SIG-M5 treated with dmso at 0.1 percent for 504 hours (cell line): ENCODE measurements around the gene DEGS2.
"Not testable (repeated sequence)": the region's sequence is repeated elsewhere in the genome, so short reads cannot be mapped to it uniquely, and the experiment has no call there.

ENCODE experiments used
- DNase-seq: peaks from one replicate; lab custom pipeline; 2025; ENCODE audit not compliant: unreplicated experiment; lab: John Stamatoyannopoulos, UW

Gene DEGS2

DNA sequence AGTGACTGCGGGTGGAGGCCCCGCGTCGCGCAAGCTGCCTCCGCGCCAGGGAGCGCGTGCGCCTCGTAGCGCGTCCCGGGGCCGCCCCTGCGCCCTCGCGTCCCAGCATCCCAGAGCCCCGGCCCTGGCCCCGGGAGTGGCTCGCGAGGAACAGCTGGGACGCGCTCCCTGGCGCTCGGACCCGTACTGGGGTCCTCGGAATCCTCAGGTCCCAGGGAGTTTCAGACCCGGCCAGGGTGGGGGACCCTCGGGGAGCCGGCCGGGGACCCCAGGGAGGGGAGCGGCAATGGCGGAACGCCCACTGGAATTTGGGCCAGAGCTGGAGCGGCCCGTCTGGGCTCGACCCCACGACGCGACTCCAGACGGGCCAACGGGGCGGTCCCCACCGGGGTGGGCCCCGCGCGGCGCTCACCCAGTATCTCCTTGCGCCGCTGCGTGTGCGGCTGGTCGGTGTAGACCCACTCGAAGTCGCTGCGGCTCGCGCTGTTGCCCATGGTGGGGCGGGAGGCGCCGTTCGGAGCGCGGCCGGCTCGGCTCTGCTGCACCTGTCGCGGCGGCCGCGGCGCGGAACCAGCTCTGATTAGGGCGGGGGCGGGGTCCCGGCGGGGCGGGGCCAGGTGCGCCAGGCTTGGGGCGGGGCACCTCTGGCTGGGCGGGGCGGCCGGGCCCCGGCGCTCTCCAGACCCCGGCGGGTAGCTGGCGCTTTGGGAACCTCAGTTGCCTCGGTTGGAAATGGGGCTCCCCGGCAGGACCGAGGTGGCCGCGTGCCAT is at the start of gene DEGS2:
Gene DEGS2 (minus strand): TSS at position 552 of the 771 bp plus-strand sequence. CDS start 58 bp downstream, at position 494.
- no peak for DNase-seq

DNA sequence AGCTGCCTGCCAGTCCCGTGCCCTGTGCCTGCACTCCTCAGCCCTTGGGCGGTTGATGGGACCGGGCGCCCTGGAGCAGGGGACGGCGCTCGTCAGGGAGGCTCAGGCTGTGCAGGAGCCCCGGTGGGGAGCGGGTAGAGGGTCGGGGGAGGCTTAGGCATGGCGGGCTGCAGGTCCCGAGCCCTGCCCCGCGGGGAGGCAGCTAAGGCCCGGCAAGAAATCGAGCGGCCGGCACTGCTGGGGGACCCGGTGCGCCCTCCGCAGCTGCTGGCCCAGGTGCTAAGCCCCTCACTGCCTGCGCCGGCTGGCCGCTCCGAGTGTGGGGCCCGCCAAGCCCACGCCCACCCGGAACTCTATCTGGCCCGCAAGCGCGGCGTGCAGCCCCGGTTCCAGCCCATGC is 48.7 kb upstream of the DEGS2 start:
- not testable (repeated sequence) for DNase-seq

- DNase-seq, result not testable (repeated sequence)
Measured at GRCh38 chr14:100207588-100207987, 48.1 kb upstream of the DEGS2 start.

DNA sequence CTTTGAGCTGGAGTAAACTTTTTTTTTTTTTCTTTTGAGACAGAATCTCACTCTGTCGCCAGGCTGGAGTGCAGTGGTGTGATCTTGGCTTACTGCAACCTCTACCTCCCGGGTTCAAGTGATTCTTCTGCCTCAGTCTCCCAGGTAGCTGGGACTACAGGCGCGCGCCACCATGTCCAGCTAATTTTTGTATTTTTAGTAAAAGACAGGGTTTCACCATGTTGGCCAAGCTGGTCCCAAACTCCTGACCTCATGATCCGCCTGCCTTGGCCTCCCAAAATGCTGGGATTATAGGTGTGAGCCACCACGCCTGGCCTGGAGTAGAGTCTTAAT is 45.4 kb upstream of the DEGS2 start:
- not testable (repeated sequence) for DNase-seq

DNA sequence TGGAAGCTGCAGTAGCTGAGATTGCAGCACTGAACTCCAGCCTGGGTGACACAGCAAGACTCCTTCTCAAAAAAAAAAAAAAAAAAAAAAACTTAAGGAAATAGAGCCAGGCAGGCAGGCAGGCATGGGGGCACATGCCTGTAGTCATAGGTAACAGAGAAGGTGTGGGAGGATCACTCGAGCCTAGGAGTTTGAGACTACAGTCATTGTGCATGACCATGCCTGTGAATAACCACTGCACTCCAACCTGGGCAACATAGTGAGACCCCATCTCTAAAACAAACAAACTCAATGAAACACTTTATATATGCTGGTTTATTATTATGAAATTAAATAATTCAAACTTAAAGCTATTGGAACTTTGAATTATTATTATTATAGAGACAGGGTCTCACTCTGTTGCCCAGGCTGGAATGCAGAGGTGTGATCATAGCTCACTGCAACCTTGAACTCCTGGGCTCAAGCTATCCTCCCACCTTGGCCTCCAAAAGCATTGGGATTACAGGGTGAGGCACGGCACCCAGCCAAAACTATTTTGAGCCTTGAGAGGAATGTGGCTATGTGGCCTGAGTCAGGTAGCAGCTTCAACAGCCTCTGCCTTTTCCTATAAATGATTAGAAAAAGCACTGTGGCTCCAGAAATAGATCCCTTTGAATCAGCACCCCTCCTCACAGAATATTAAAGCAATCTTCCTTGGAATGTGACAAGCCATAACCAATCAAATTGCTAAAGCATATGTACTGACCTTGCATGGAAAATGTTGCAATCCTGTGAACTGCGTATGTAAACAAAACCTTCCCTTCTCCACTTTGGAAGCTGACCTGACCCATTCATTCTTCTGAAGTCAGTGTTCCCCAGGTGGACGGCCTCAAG is 44.8 kb upstream of the DEGS2 start:
- peak; percentile 47 for DNase-seq

DNA sequence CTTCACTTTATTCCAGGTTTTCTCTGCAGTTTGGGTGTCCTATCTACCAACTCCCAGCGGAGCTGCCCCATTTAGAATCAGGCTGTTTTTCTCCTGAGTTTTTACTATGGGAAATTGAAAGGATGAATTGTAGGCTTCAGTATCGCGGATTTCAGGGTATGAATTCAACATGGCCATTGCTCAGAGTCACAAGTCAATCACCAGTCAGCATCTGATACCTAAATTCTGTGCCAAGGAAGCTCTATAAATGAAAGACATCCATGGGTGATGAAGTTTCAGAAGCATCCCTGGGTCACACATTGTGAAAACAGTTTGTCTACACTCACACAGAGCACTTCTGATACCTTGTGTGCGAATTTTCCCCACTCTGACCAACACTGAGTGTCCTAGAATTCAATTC is 43.7 kb upstream of the DEGS2 start:
- no peak for DNase-seq

DNA sequence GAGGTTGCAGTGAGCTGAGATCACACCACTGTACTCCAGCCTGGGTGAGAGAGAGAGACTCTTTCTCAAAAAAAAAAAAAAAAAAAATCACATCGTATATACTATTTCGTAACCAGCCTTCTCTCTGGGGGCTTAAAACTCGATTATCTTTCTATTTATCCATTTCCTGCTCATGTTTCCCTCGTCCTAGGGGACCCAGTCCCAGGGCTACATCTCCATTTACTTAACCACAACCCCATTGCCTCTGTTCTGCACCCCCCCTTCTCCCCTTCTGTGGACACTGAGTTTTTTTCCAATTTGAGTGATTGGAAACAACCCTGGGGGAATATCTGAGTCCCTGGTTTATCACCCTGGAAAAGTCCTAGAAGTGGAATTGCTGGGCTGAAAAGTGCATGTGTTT is 43.3 kb upstream of the DEGS2 start:
- no peak for DNase-seq

DNA sequence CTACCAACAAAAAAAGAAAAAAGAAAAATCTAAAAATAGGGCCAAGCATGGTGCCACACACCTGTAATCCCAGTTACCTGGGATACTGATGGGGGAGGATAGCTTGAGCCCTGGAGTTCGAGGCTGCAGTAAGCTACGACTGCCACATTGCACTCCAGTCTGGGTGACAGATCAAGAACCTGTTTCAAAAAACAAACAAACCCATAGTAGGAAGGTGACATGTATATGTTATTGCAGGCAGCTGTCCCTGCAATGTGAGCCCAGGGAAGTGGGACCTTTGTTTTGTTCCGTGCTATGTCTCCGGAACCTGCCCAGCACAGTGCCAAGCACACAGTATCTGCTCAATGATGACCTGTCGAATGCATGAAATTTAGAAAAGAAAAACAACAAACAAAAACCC is 42.3 kb upstream of the DEGS2 start:
- DNase-seq, result no peak

DNA sequence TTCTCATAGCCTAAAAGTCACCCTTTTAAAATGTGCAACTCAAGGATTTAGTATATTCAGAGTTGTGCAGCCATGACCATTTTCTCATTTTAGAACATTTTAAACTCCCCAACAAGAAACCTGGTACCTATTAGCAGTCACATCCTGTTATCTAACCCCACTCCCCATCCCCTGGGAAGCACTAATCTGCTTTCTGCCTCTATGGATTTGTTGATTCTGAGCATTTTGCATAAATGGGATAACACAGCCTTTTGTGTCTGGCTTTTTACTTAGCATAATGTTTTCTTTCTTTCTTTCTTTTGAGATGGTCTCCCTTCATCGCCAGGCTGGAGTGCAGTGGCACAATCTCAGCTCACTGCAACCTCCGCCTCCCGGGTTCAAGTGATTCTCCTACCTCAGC is 40.9 kb upstream of the DEGS2 start:
- no peak for DNase-seq

DNA sequence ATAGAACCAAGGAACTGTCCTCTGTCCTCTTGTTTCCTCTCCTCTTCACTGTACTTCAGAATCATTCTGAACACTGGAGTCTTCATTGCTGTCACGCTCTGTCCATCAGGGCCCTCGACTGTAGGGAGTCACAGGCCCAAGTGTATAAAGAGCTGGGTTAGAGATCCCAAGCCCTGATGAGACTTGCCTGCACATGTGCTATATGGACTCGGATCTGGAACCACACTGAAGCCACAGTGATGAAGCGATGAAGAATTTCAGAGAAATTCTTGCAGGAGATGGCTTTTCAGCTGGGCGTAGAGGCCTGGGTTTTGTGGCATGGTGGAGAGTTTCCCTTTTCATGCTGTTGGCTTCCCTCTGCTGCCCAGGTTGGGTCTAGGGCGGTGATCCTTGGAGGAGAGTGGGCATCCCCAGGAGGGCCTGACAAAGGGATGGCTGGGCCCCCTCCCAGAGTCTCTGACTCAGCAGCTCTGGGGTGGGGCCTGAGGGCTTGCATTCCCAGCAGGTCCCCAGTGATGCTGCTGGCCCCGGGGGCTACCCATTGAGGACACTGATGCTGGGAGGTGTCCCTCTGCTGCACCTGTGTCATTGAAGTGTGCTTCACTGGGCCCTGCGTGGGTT is 39.9 kb upstream of the DEGS2 start:
- no peak for DNase-seq

DNA sequence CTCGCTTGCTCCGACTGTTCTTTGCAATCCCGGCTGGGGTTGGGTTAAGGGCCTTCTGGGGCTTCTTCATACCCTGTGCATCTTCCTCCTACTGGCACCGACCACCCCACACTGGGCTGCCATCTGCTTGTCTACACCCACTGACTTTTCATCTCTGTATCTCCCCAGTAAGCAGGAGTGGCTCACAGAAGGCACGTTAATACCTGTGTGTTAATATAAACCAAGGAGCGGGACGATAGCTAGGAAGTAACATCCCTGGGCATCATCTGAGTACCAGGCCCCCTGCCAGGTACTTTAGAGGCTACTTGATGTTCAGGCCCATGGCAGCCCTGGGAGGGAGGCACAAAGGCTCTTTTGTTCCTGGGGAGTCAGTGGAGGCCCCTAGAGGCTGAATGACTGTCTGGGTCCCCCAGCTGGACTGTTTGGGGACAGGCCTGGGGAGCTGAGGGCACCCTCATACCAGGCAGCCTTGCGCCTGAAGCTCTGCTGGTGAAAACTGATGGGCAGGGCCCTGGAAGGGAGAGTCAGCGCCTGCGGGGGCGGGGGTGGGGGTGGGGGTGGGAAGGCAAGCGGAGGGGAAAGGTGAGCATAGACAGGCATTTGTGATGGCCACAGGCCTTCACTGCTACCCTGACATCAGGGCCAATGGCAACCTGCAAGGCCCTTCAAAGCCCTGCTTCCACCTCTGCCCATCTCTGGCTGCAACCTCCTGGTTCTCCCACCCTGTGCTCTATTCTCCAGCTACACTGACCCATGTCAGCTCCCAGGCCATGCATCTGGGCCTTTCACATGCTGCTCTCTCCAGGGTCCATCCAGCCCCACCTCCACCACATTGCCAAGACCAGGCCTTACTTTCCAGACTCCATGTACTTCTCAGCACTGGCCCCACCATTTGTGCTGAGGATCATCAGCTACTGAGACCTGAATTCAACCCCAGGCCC is 34.2 kb upstream of the DEGS2 start:
- DNase-seq, result no peak

DNA sequence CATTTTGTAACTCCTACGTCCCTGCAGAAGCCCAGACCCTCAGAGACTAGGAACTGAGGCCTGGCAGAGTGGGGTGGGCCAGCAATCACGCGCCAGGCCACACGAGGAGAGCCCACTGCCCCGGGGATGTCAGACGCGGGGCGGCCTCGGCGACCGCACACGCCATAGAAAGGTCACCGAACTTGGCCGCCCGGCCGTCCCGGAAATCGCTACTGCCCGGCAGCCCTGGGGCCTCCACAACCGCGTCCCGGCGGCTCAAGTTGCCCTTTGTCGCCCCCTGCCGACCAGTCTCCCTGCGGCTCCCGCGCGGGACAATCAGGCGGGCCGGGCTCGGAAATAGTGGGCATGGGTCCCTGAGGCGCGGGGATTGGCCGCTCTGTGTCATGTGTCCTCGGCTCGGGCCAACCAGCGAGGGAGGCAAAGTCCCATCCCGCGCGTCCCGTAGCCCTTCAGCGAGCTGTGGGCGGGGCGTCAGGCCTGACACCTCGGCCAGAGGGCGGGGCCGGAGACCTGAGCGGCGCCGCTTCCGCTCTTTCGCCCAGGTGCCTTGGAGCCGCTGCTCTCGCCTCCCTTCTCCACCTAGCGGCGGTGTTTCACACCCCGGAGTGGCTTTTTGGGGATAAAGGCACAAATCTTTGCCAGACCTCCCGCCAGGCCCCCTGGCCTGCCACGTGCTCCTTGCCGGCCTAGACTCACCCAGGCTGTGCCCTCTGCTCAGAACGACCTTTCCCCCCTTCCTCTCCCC is 33.4 kb upstream of the DEGS2 start:
- DNase-seq, result peak; percentile 98

DNA sequence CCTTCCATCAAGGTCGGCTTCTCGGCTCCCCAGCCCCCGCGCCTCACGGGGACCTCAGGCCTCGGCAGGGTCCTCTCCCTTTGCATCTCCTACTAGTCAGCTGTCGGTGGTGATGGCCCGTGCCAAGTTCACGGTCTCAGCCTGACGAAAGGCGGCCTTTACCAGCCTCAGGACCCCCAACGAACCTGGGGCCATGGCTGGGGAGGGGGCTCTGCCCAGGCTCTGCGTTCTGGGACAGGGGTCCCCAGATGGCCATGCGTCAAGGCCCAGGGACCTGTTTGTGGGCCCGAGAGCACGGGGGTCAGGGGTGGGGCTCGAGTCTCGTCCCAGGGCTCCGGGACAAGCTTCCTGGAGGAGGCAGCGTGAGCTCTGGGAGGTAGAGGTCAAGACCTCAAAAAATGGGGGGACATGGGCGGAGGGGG is 32.8 kb upstream of the DEGS2 start:
- no peak for DNase-seq

GRCh38 chr14:100191584-100192249 is 32.3 kb upstream of the DEGS2 start:
- no peak for DNase-seq

GRCh38 chr14:100190126-100190525 is 30.7 kb upstream of the DEGS2 start:
- DNase-seq, result no peak

GRCh38 chr14:100188392-100189030 is 29.1 kb upstream of the DEGS2 start:
- no peak for DNase-seq

DNA sequence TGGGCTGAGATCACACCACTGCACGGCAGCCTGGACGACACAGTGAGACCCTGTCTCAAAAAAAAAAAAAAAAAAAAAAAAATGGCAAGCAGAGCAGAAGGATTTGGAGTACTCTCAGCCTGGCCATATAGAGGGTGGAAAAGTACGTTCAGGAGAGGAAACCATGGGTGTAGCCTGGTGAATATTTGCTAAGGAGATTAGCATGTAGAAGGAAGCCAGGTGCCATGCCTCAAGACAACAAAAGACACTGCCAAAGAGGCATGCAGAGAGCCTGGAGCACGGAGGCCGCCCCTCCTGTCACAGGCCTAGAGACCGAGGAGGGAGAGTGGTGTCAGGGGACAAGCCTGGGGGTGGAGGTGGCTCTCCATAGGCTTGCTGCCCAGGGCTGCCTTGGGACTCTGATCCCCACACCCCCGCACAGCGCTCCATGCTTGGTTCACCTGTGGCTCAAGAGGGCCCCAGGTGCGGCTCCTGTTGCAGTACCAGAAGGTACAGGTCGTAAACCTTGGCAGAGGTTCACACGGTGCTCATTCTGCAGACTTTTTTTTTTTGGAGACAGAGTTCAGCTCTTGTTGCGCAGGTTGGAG is 27.9 kb upstream of the DEGS2 start:
- no peak for DNase-seq

DNA sequence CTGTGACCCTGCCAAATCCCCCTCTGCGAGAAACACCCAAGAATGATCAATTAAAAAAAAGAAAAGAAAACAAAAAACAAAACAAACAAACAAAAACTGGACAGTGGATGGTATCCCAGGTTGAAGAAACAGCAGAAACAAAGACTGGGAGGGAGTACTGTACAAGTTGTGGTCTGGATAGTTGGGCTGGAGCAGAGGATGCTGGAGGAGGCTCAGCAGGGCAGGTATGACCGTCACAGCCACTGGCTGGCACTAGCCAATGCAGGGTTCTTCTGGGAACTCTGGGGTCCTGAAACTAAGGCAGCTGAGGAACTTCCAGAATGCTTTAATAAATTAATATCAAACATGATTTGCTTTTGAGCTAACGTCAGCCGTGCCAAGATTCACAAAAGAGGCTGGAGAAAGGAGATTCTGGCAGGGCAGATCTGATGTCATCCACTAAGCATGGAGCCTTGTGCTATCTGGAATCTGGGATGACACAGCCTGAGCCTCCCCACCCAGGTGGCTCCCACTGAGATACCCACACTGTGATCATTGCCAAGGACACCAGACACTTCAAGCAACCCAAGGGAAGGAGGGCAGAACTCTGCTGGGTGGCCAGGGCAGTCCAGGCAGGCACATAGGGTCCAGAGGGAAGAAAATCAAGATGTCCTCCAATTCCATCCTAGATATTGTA is 22.6 kb upstream of the DEGS2 start:
- DNase-seq, result not testable (repeated sequence)
